DND-41 (cell line): ENCODE data around the gene KNG1.

Experiments used
- ATAC-seq: fragments of 200-7000 bp; cut with Tn5 transposase; 3 replicates; pipeline ENCODE4 v1.9.1; 2021; ENCODE audit warnings: low read depth; ENCODE audit not compliant: insufficient read depth
- DNase-seq: peaks from one replicate; pipeline ENCODE4 v3.0.0-alpha.2; 2020
- H2AFZ ChIP-seq: 2 replicates; pipeline ENCODE4 v1.6.0; 2012; ENCODE audit warnings: low read depth, low read length
- H3K27ac ChIP-seq: 2 replicates; pipeline ENCODE4 v1.5.1; 2012; ENCODE audit warnings: low read length, inconsistent platforms
- H3K27me3 ChIP-seq: fragments of 200-600 bp; sonication (generic); 2 replicates; pipeline ENCODE4 v1.6.0; 2012; ENCODE audit warnings: low read length, mild to moderate bottlenecking, inconsistent platforms; ENCODE audit not compliant: insufficient read depth, poor library complexity
- H3K36me3 ChIP-seq: 2 replicates; pipeline ENCODE4 v1.5.1; 2012; ENCODE audit warnings: low read length, inconsistent platforms; ENCODE audit not compliant: insufficient read depth
- H3K4me1 ChIP-seq: 2 replicates; pipeline ENCODE4 v1.5.1; 2012; ENCODE audit warnings: mild to moderate bottlenecking, low read length; ENCODE audit not compliant: insufficient read depth
- H3K4me2 ChIP-seq: 2 replicates; pipeline ENCODE4 v1.6.0; 2012; ENCODE audit warnings: mild to moderate bottlenecking, moderate library complexity, low read length, inconsistent platforms; ENCODE audit not compliant: insufficient read depth
- H3K4me3 ChIP-seq, 2 experiments: fragments of 200-600 bp in 1 of 2; shearing (Covaris generic) in 1 of 2; 2 replicates each; pipeline ENCODE4 v1.5.1; 2012 to 2016; ENCODE audit warnings: inconsistent platforms in 2 of 2, low read length in 2 of 2, mild to moderate bottlenecking in 2 of 2, low read depth in 1 of 2, moderate library complexity in 1 of 2
- H3K79me2 ChIP-seq: 2 replicates; pipeline ENCODE4 v1.6.0; 2012; ENCODE audit warnings: low read length, inconsistent platforms; ENCODE audit not compliant: insufficient read depth
- H3K9ac ChIP-seq: 2 replicates; pipeline ENCODE4 v1.6.0; 2012; ENCODE audit warnings: low read depth, mild to moderate bottlenecking, inconsistent platforms, low read length, moderate library complexity
- H3K9me3 ChIP-seq: 2 replicates; pipeline ENCODE4 v1.5.1; 2012; ENCODE audit warnings: low read length, moderate library complexity, mild to moderate bottlenecking, inconsistent platforms; ENCODE audit not compliant: insufficient read depth, severe bottlenecking
- H4K20me1 ChIP-seq: 2 replicates; pipeline ENCODE4 v1.6.0; 2012; ENCODE audit warnings: low read length; ENCODE audit not compliant: insufficient read depth
- CTCF ChIP-seq: IDR thresholded peaks from 2 replicates; pipeline ENCODE4 v1.5.1; 2012; ENCODE audit warnings: borderline replicate concordance, low read length, moderate library complexity, mild to moderate bottlenecking; ENCODE audit not compliant: poor library complexity, severe bottlenecking; ENCODE audit errors: extremely low read depth
- EZH2 ChIP-seq: IDR thresholded peaks from 3 replicates; pipeline ENCODE4 v1.6.1; 2012; ENCODE audit warnings: borderline replicate concordance, low read depth, mild to moderate bottlenecking, moderate library complexity, low read length, inconsistent platforms; ENCODE audit not compliant: severe bottlenecking

The KNG1 gene

DNA sequence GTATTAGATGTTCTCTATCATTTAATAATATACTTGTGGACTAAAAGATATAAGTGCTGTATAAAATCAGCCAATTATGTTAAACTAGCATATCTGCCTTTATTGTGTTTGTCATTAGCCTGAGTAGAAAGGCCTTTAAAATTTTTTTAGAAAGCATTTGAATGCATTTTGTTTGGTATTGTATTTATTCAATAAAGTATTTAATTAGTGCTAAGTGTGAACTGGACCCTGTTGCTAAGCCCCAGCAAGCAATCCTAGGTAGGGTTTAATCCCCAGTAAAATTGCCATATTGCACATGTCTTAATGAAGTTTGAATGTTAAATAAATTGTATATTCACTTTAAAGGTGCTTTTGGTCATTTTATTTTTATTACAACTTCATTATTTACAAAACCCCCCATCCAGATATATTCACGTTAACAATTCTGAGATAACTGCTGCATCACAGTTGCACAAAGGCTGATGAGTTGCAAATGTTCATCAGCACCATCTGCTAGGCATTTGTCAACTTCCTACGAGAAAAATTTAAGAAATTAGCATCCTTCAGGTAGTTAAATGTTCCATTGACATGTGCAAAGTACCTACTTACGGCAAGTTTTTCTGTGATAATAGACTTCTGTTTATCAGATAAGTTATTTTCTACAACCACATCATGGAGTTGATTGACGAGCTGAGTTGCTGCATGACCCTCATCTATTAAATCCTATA is 72.5 kb downstream of the KNG1 start:
- Histone ChIP-seq H4K20me1 (peaks cover 52% of the 10 kb centered on the region), H3K79me2 (peaks cover 51% of the 10 kb centered on the region), H3K27me3 (no peaks in the 10 kb centered on the region), H3K4me3 (no peak overlapping the region), H3K4me2 (no peak overlapping the region), H3K9me3 (no peaks in the 10 kb centered on the region), H3K27ac (no peak overlapping the region), H3K36me3 (peaks cover 88% of the 10 kb centered on the region), H2AFZ (no peak overlapping the region), H3K9ac (no peak overlapping the region), H3K4me1 (peaks cover 32% of the 10 kb centered on the region)
- DNase-seq, result no peak
- no peak for TF ChIP-seq EZH2
- no peak for TF ChIP-seq CTCF
- ATAC-seq, result peak; percentile 18

DNA sequence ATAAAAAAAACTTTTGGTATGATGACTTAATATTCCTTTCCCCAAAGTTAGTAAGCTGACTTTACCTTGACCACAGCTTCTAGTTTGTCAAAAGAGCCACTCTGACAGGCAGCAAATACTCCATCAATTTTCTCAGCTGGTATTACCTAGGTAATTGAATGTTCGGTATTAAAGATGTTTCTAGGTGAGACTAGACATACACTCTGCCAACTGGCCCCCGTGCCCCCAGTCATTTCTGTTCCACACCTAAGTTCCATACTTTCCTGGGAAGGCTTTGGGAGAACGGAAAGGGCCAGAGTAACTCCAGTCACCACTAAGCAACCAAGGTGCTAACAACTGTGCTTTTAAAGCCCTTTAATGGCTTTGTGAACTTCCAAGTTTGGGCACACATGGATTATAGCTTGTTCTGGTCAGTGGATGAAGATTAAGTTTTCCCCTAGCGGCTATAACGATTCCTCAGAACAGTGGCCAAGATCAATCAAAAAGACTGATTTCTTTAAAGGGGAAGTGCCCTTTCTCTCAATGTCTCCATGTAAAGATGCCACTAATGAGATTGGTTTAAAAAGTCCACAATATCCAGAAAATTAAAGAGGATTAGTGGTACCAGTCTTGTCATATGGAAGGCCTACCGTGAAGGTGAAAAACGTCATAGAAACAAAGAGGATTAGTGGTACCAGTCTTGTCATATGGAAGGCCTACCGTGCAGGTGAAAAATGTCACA is 73.3 kb downstream of the KNG1 start:
- TF ChIP-seq CTCF (no peak), EZH2 (no peak)
- H3K4me2 ChIP-seq, result no peak overlapping the region
- H3K36me3 ChIP-seq, result peaks cover 88% of the 10 kb centered on the region
- H3K9me3 ChIP-seq, result no peaks in the 10 kb centered on the region
- peaks cover 45% of the 10 kb centered on the region for H4K20me1 ChIP-seq
- no peak overlapping the region for H2AFZ ChIP-seq
- DNase-seq, result peak; percentile 32
- H3K9ac ChIP-seq, result no peak overlapping the region
- ATAC-seq, result peak; percentile 48
- H3K79me2 ChIP-seq, result peaks cover 49% of the 10 kb centered on the region
- no peaks in the 10 kb centered on the region for H3K27me3 ChIP-seq
- no peak overlapping the region for H3K4me3 ChIP-seq
- H3K4me1 ChIP-seq, result peaks cover 25% of the 10 kb centered on the region
- no peak overlapping the region for H3K27ac ChIP-seq
